H9 (cell line): Measurements from ENCODE around the gene MPZL1. TPM values are rescaled to one million over a fixed set of nuclear protein-coding genes. Genes with fewer than 3 reads are reported as not detected.

Experiments used
- DNase-seq: peaks from one replicate; pipeline ENCODE4 v3.0.0-alpha.2; 2017
- H2AFZ ChIP-seq: one replicate; pipeline ENCODE4 v1.6.1; 2013; ENCODE audit warnings: mild to moderate bottlenecking, low read length, control low read depth, moderate library complexity
- H2AK5ac ChIP-seq: 2 replicates; pipeline ENCODE4 v1.6.1; 2013; ENCODE audit warnings: low read length, control low read depth, mixed read lengths; ENCODE audit not compliant: insufficient read length
- H2BK120ac ChIP-seq: one replicate; pipeline ENCODE4 v1.6.1; 2013; ENCODE audit warnings: low read depth, mild to moderate bottlenecking, low read length, control low read depth, inconsistent platforms; ENCODE audit not compliant: poor library complexity, severe bottlenecking
- H2BK12ac ChIP-seq: 2 replicates; pipeline ENCODE4 v1.6.1; 2013; ENCODE audit warnings: low read length, control low read depth, mixed read lengths, low read depth; ENCODE audit not compliant: insufficient read length
- H2BK15ac ChIP-seq: 2 replicates; pipeline ENCODE4 v1.6.1; 2013; ENCODE audit warnings: low read depth, low read length, control low read depth
- H2BK20ac ChIP-seq: one replicate; pipeline ENCODE4 v1.6.1; 2013; ENCODE audit warnings: low read depth, mild to moderate bottlenecking, low read length, control low read depth, inconsistent platforms; ENCODE audit not compliant: poor library complexity, severe bottlenecking
- H2BK5ac ChIP-seq: 2 replicates; pipeline ENCODE4 v1.6.1; 2013; ENCODE audit warnings: low read length, control low read depth, mixed read lengths; ENCODE audit not compliant: insufficient read length
- H3K14ac ChIP-seq: 2 replicates; pipeline ENCODE4 v1.6.1; 2013; ENCODE audit warnings: low read length, control low read depth; ENCODE audit not compliant: insufficient read depth
- H3K18ac ChIP-seq: 2 replicates; pipeline ENCODE4 v1.6.1; 2013; ENCODE audit warnings: low read depth, mild to moderate bottlenecking, mixed read lengths, low read length, control low read depth; ENCODE audit not compliant: insufficient read length
- H3K23ac ChIP-seq: 2 replicates; pipeline ENCODE4 v1.6.1; 2013; ENCODE audit warnings: low read length, control low read depth, mixed read lengths, low read depth; ENCODE audit not compliant: insufficient read length
- H3K23me2 ChIP-seq: 2 replicates; pipeline ENCODE4 v1.6.1; 2013; ENCODE audit warnings: low read depth, mild to moderate bottlenecking, mixed read lengths, low read length, control low read depth; ENCODE audit not compliant: insufficient read length, poor library complexity, severe bottlenecking
- H3K27ac ChIP-seq: 2 replicates; pipeline ENCODE4 v1.5.1; 2013; ENCODE audit warnings: low read length, control low read depth, mixed read lengths, low read depth; ENCODE audit not compliant: insufficient read length
- H3K27me3 ChIP-seq: 2 replicates; pipeline ENCODE4 v1.6.1; 2013; ENCODE audit warnings: low read length, control low read depth, inconsistent platforms; ENCODE audit not compliant: insufficient read depth
- H3K4ac ChIP-seq: 2 replicates; pipeline ENCODE4 v1.6.1; 2013; ENCODE audit warnings: low read depth, mild to moderate bottlenecking, control low read depth, inconsistent platforms, low read length, moderate library complexity
- H3K4me1 ChIP-seq: 2 replicates; pipeline ENCODE4 v1.6.1; 2013; ENCODE audit warnings: low read length, control low read depth, inconsistent platforms; ENCODE audit not compliant: insufficient read depth
- H3K4me2 ChIP-seq: 2 replicates; pipeline ENCODE4 v1.6.1; 2013; ENCODE audit warnings: low read length, control low read depth, mixed read lengths; ENCODE audit not compliant: insufficient read length, insufficient read depth
- H3K56ac ChIP-seq: 2 replicates; pipeline ENCODE4 v1.6.1; 2013; ENCODE audit warnings: low read depth, mild to moderate bottlenecking, mixed read lengths, low read length, control low read depth; ENCODE audit not compliant: insufficient read length
- H3K79me1 ChIP-seq: 2 replicates; pipeline ENCODE4 v1.6.1; 2013; ENCODE audit warnings: low read depth, mild to moderate bottlenecking, moderate library complexity, low read length, control low read depth, inconsistent platforms; ENCODE audit not compliant: insufficient read depth, poor library complexity, severe bottlenecking
- H3K79me2 ChIP-seq: 2 replicates; pipeline ENCODE4 v1.6.1; 2013; ENCODE audit warnings: low read length, control low read depth, inconsistent platforms; ENCODE audit not compliant: insufficient read depth
- H3K9ac ChIP-seq: 2 replicates; pipeline ENCODE4 v1.6.1; 2013; ENCODE audit warnings: low read length, control low read depth, mixed read lengths; ENCODE audit not compliant: insufficient read length; ENCODE audit errors: extremely low read depth
- H3K9me3 ChIP-seq: one replicate; pipeline ENCODE4 v1.6.1; 2013; ENCODE audit warnings: low read depth, low read length, inconsistent platforms; ENCODE audit not compliant: control insufficient read depth
- H3T11ph ChIP-seq: one replicate; pipeline ENCODE4 v1.6.1; 2013; ENCODE audit warnings: mild to moderate bottlenecking, low read length, control low read depth, inconsistent platforms
- H4K20me1 ChIP-seq: one replicate; pipeline ENCODE4 v1.6.1; 2013; ENCODE audit not compliant: control insufficient read depth, insufficient read length, insufficient read depth
- H4K5ac ChIP-seq: 2 replicates; pipeline ENCODE4 v1.6.1; 2013; ENCODE audit warnings: low read depth, mild to moderate bottlenecking, mixed read lengths, low read length, control low read depth; ENCODE audit not compliant: insufficient read length
- H4K8ac ChIP-seq: replicated peaks from 2 replicates; pipeline ENCODE4 v1.6.1; 2013; ENCODE audit warnings: low read length, control low read depth, mixed read lengths, low read depth; ENCODE audit not compliant: insufficient read length
- H4K91ac ChIP-seq: 2 replicates; pipeline ENCODE4 v1.6.1; 2013; ENCODE audit warnings: low read depth, mild to moderate bottlenecking, moderate library complexity, mixed read lengths, low read length, control low read depth; ENCODE audit not compliant: insufficient read length
- H3K27ac Mint-ChIP-seq, 3 experiments: 2 replicates in 2 of 3; 3 replicates in 1 of 3; pipeline ENCODE4 v1.8.0; 2020 to 2021; ENCODE audit warnings: mixed read lengths in 3 of 3, mild to moderate bottlenecking in 1 of 3, moderate library complexity in 1 of 3
- H3K27me3 Mint-ChIP-seq: 2 replicates; pipeline ENCODE4 v1.8.0; 2021; ENCODE audit warnings: low read depth, mild to moderate bottlenecking, moderate library complexity, mixed read lengths
- H3K36me3 Mint-ChIP-seq, 3 experiments: 2 replicates in 2 of 3; 3 replicates in 1 of 3; pipeline ENCODE4 v1.8.0; 2020 to 2021; ENCODE audit warnings: low read depth in 3 of 3, mixed read lengths in 3 of 3; ENCODE audit not compliant: insufficient read depth in 1 of 3
- H3K4me1 Mint-ChIP-seq, 2 experiments: 2 replicates each; pipeline ENCODE4 v1.8.0; 2020; ENCODE audit warnings: mixed read lengths in 2 of 2
- H3K4me3 Mint-ChIP-seq, 2 experiments: 2 replicates in 1 of 2; 3 replicates in 1 of 2; pipeline ENCODE4 v1.8.0; 2020 to 2021; ENCODE audit warnings: mild to moderate bottlenecking in 2 of 2, mixed read lengths in 2 of 2, moderate library complexity in 1 of 2
- H3K9me3 Mint-ChIP-seq, 2 experiments: 2 replicates in 1 of 2; 3 replicates in 1 of 2; pipeline ENCODE4 v1.8.0; 2020; ENCODE audit warnings: mild to moderate bottlenecking in 2 of 2, mixed read lengths in 2 of 2, moderate library complexity in 1 of 2
- WGBS: extraction: QIAGEN DNeasy Blood & Tissue Kit; methylation state at CpG from one replicate; pipeline ENCODE4 v1.1.7; 2013; ENCODE audit warnings: missing lambda C conversion rate, low lambda C conversion rate, mixed read lengths; ENCODE audit not compliant: insufficient read length; ENCODE audit errors: extremely low coverage; 5-methylcytosine and 5-hydroxymethylcytosine counted together
- total RNA-seq: library from RNA; stranded (reverse); gene quantifications from 2 replicates; pipeline ENCODE4 v1.2.1, GENCODE V29; 2021
- TF ChIP-seq, protein P1 (sequence below): fragments of 200-600 bp; sonication (generic); conservative IDR thresholded peaks from 3 replicates; pipeline ENCODE4 v1.8.0; 2021; ENCODE audit warnings: antibody characterized with exemption, mild to moderate bottlenecking

MPZL1 gene
- total RNA-seq, 1 experiment from 2014 or later, result 60.7 TPM

- no peaks in the 10 kb centered on the region for H3K9me3 ChIP-seq
- H3K79me1 ChIP-seq, result no peaks in the 10 kb centered on the region
- H4K5ac ChIP-seq, result no peak overlapping the region
- Mint-ChIP-seq H3K27me3 (peaks cover 3% of the 10 kb centered on the region; the same call in 1 of the 2 replicates), H3K4me1 (peaks cover 23 to 24% of the 10 kb centered on the region in 2 experiments), H3K9me3 (no peaks in the 10 kb centered on the region), H3K27ac (no peak overlapping the region), H3K4me3 (no peak overlapping the region), H3K36me3 (no peaks in the 10 kb centered on the region)
- H3K14ac ChIP-seq, result no peak overlapping the region
- no peak overlapping the region for H3K4me2 ChIP-seq
- no peaks in the 10 kb centered on the region for H4K20me1 ChIP-seq
- H3K23me2 ChIP-seq, result no peaks in the 10 kb centered on the region
- TF ChIP-seq, protein P1, sequence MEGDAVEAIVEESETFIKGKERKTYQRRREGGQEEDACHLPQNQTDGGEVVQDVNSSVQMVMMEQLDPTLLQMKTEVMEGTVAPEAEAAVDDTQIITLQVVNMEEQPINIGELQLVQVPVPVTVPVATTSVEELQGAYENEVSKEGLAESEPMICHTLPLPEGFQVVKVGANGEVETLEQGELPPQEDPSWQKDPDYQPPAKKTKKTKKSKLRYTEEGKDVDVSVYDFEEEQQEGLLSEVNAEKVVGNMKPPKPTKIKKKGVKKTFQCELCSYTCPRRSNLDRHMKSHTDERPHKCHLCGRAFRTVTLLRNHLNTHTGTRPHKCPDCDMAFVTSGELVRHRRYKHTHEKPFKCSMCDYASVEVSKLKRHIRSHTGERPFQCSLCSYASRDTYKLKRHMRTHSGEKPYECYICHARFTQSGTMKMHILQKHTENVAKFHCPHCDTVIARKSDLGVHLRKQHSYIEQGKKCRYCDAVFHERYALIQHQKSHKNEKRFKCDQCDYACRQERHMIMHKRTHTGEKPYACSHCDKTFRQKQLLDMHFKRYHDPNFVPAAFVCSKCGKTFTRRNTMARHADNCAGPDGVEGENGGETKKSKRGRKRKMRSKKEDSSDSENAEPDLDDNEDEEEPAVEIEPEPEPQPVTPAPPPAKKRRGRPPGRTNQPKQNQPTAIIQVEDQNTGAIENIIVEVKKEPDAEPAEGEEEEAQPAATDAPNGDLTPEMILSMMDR, result no peak
- no peak overlapping the region for H2BK20ac ChIP-seq
- H3K4me1 ChIP-seq, result no peaks in the 10 kb centered on the region
- no peak for DNase-seq
- no peak overlapping the region for H3K23ac ChIP-seq
- H3K56ac ChIP-seq, result no peak overlapping the region
- no peak overlapping the region for H3K4ac ChIP-seq
- no peak overlapping the region for H3K9ac ChIP-seq
- no peak overlapping the region for H3T11ph ChIP-seq
- no peak overlapping the region for H2BK12ac ChIP-seq
- no peak overlapping the region for H2AFZ ChIP-seq
- WGBS, result no CpG with 5 or more reads among the region's 6 CpGs
- H3K27ac ChIP-seq, result no peak overlapping the region
- H4K8ac ChIP-seq, result no peak overlapping the region
- H4K91ac ChIP-seq, result no peak overlapping the region
- H3K27me3 ChIP-seq, result no peaks in the 10 kb centered on the region
- no peak overlapping the region for H3K18ac ChIP-seq
- no peak overlapping the region for H2BK15ac ChIP-seq
- H2BK120ac ChIP-seq, result no peak overlapping the region
- H2BK5ac ChIP-seq, result no peak overlapping the region
- H3K79me2 ChIP-seq, result no peaks in the 10 kb centered on the region
- H2AK5ac ChIP-seq, result no peak overlapping the region
These were observed 42.1 kb upstream of the MPZL1 start for GRCh38 chr1:167679714-167680113.
